ENCODE results near the gene THRSP. TPM values are rescaled to one million over a fixed set of nuclear protein-coding genes. Genes with fewer than 3 reads are reported as not detected.

The THRSP gene
- polyA plus RNA-seq, 1 donor (not counting 4 experiments of a cell fraction or from before 2014, with no cell fraction given), result not detected

DNA sequence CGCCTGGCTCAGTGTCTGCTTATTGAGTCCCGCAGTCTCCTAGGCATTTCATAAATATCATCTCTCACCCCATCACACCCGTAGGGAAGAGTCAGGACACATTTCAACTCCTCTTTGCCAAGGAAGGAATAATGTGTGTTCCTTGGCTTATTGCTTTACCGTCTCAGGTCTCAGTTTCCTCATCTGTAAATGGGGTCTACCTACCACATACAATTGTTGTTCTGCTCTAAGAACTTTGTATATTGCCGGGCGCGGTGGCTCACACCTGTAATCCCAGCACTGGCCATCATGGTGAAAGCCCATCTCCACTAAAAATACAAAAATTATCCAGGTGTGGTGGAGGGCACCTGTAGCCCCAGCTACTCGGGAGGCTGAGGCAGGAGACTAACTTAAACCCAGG is 3.1 kb upstream of the THRSP start:
- Histone ChIP-seq H3K4me3 (ENCODE audit: control insufficient read depth in 2 of 3, extremely low read depth in 1 of 3, insufficient read depth in 2 of 3, low read depth in 1 of 3, low read length in 3 of 3) (no peak overlapping the region), H3K4me1 (ENCODE audit: control insufficient read depth, extremely low read depth, insufficient read depth, low read length) (no peaks in the 10 kb centered on the region), H3K9ac (ENCODE audit: control insufficient read depth, extremely low read depth, insufficient read depth, low read length) (no peak overlapping the region), H3K36me3 (ENCODE audit: control insufficient read depth in 2 of 2, extremely low read depth in 1 of 2, insufficient read depth in 2 of 2, low read length in 2 of 2) (no peaks in the 10 kb centered on the region), H3K9me1 (ENCODE audit: control insufficient read depth, extremely low read depth, insufficient read depth, low read length) (no peaks in the 10 kb centered on the region), H3K4me2 (ENCODE audit: control insufficient read depth, extremely low read depth, insufficient read depth, low read depth, low read length) (no peak overlapping the region), H3K9me3 (ENCODE audit: control insufficient read depth, low read depth, low read length) (no peaks in the 10 kb centered on the region), H4K20me1 (ENCODE audit: control insufficient read depth, extremely low read depth, insufficient read depth, low read length) (no peaks in the 10 kb centered on the region), H3K27ac (ENCODE audit: control insufficient read depth, insufficient read depth, low read length) (no peak overlapping the region), H2AFZ (ENCODE audit: control insufficient read depth, low read length) (no peak overlapping the region), H3K79me2 (ENCODE audit: control insufficient read depth, insufficient read depth, low read length) (no peaks in the 10 kb centered on the region), H3K27me3 (ENCODE audit: control insufficient read depth, extremely low read depth, insufficient read depth, low read length) (no peaks in the 10 kb centered on the region)
- FAIRE-seq (no peak), DNase-seq (ENCODE audit: low read depth, low spot score) (no peak)
- no peak for TF ChIP-seq EZH2 (IDR thresholded peaks at IDR 0.05; ENCODE audit: low read length)
- dilution Hi-C loops (cut with MboI; ENCODE audit: extremely low pct_ligation_motif_present, low sequenced_read_pairs), result no loop called here

DNA sequence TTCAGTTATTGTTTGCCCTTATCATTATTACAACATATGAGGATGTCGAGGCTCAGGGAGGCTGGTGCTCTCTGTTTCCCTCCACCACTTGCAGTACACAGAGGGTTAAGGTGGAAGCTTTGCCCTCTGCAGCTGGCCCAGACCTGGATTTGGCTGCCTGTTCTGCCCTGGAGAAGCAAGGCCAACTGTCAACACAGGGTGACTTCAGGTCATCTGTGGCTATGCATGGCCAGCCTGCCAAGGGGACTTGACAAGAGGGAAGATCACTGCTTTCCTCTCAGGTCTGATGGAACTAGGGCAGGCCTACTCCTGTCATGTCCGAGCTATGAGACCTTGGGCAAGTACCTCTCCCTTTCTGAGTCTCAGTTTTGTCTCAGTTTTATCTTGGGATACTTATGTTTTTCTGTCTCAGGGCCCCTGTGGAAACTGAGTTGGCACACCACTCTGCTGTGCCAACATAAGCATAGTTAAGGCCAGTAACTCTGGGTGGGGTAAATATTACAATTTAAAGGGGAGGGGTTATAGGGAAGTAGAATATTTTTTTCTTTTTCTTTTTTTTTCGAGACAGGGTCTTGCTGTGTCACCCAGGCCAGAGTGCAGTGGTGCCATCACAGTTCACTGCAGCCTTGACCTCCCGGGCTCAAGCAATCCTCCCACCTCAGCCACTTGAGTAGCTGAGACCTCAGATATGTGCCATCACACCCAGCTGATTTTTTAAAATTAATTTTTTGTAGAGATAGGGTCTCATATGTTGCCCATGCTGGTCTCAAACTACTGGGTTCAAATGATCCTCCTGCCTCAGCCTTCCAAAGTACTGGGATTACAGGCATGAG is 2.4 kb upstream of the THRSP start:
- no peaks in the 10 kb centered on the region for H3K27me3 ChIP-seq (ENCODE audit: control insufficient read depth, extremely low read depth, insufficient read depth, low read length)
- H2AFZ ChIP-seq (ENCODE audit: control insufficient read depth, low read length), result no peak overlapping the region
- H3K4me1 ChIP-seq (ENCODE audit: control insufficient read depth, extremely low read depth, insufficient read depth, low read length), result no peaks in the 10 kb centered on the region
- DNase-seq (ENCODE audit: low read depth, low spot score), result no peak
- no peak overlapping the region for H3K4me2 ChIP-seq (ENCODE audit: control insufficient read depth, extremely low read depth, insufficient read depth, low read depth, low read length)
- H3K4me3 ChIP-seq (ENCODE audit: control insufficient read depth in 2 of 3, extremely low read depth in 1 of 3, insufficient read depth in 2 of 3, low read depth in 1 of 3, low read length in 3 of 3), result no peak overlapping the region
- H3K9me3 ChIP-seq (ENCODE audit: control insufficient read depth, low read depth, low read length), result no peaks in the 10 kb centered on the region
- no peaks in the 10 kb centered on the region for H3K9me1 ChIP-seq (ENCODE audit: control insufficient read depth, extremely low read depth, insufficient read depth, low read length)
- no peak for FAIRE-seq
- dilution Hi-C loops (cut with MboI; ENCODE audit: extremely low pct_ligation_motif_present, low sequenced_read_pairs), result no loop called here
- H3K9ac ChIP-seq (ENCODE audit: control insufficient read depth, extremely low read depth, insufficient read depth, low read length), result no peak overlapping the region
- TF ChIP-seq, protein P1, sequence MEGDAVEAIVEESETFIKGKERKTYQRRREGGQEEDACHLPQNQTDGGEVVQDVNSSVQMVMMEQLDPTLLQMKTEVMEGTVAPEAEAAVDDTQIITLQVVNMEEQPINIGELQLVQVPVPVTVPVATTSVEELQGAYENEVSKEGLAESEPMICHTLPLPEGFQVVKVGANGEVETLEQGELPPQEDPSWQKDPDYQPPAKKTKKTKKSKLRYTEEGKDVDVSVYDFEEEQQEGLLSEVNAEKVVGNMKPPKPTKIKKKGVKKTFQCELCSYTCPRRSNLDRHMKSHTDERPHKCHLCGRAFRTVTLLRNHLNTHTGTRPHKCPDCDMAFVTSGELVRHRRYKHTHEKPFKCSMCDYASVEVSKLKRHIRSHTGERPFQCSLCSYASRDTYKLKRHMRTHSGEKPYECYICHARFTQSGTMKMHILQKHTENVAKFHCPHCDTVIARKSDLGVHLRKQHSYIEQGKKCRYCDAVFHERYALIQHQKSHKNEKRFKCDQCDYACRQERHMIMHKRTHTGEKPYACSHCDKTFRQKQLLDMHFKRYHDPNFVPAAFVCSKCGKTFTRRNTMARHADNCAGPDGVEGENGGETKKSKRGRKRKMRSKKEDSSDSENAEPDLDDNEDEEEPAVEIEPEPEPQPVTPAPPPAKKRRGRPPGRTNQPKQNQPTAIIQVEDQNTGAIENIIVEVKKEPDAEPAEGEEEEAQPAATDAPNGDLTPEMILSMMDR (optimal IDR thresholded peaks at IDR 0.05 in 1 of 3, IDR thresholded peaks at IDR 0.05 in 1 of 3, conservative IDR thresholded peaks at IDR 0.05 in 1 of 3; ENCODE audit: extremely low read depth in 1 of 3, insufficient read depth in 2 of 3, low read length in 3 of 3), result no peak
- TF ChIP-seq EZH2 (IDR thresholded peaks at IDR 0.05; ENCODE audit: low read length), result no peak
- H3K36me3 ChIP-seq (ENCODE audit: control insufficient read depth in 2 of 2, extremely low read depth in 1 of 2, insufficient read depth in 2 of 2, low read length in 2 of 2), result no peaks in the 10 kb centered on the region
- H4K20me1 ChIP-seq (ENCODE audit: control insufficient read depth, extremely low read depth, insufficient read depth, low read length), result no peaks in the 10 kb centered on the region
- H3K27ac ChIP-seq (ENCODE audit: control insufficient read depth, insufficient read depth, low read length), result no peak overlapping the region
- H3K79me2 ChIP-seq (ENCODE audit: control insufficient read depth, insufficient read depth, low read length), result no peaks in the 10 kb centered on the region
